ENCODE measurements around the gene OSBPL9. TPM values are rescaled to one million over a fixed set of nuclear protein-coding genes. Genes with fewer than 3 reads are reported as not detected.
A peak's percentile ranks its signal among the peaks of the same experiment; 100 is the strongest.

OSBPL9 gene
- total and polyA plus RNA-seq, 8 donors, result 30.7 to 51.0 (median 35.6) TPM

GRCh38 chr1:51760872-51761271 is 144.0 kb downstream of the OSBPL9 start:
- intact Hi-C loops (cut with DNase I), result loop anchor here in 2 of 3 donors (10.0 kb wide), 1 partner anchor 136 kb away; no protein-coding TSS in a partner anchor
- H3K36me3 ChIP-seq, result peaks cover 0 to 5% (median 0%) of the 10 kb centered on the region in 3 donors
- no peak for TF ChIP-seq CTCF (IDR thresholded peaks at IDR 0.05)
- H3K9me3 ChIP-seq, result no peaks in the 10 kb centered on the region
- no peak overlapping the region for H3K27ac ChIP-seq
- DNase-seq, result no peak
- ATAC-seq, result no peak
- no peak for FAIRE-seq
- no peaks in the 10 kb centered on the region for H3K27me3 ChIP-seq
- peaks cover 0 to 8% (median 2%) of the 10 kb centered on the region in 3 donors for H3K4me1 ChIP-seq
- 88 to 94% methylated on average over 3 of the region's 3 CpGs for WGBS, 2 donors
- H3K4me3 ChIP-seq, result no peak overlapping the region

DNA sequence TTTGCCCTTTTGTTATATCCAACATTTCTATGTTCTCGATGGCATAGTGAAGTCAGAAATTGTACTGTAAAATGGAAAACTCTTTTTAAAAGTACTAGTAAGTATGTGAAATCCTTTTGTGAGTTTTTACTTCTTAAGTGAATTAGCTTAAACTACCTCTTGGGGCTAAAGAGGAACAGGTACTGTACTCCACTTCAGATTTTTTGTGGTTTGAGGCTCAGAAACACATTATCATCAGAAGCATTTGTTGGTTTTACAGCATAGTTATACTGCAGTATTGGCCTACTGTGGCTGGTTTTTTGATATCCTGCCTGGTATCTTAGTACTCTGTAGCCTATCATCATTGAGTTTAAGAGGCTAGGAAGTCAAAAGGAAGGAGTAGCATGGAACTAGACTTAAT is 144.5 kb downstream of the OSBPL9 start:
- WGBS, 2 donors, result 94 to 96% methylated on average over 1 of the region's 1 CpG

GRCh38 chr1:51768971-51769588 is 152.2 kb downstream of the OSBPL9 start:
- ATAC-seq (peak; percentile 75 to 94 (median 90)), DNase-seq (peak in 1 of 6 donors; percentile 35), FAIRE-seq (peak; percentile 89)
- peaks cover 0 to 1% (median 0%) of the 10 kb centered on the region in 3 donors for H3K4me1 ChIP-seq
- no peak overlapping the region for H3K4me3 ChIP-seq
- H3K27me3 ChIP-seq, result no peaks in the 10 kb centered on the region
- H3K27ac ChIP-seq, result no peak overlapping the region
- intact Hi-C loops (cut with DNase I), result loop anchor here in 2 of 3 donors (10.0 kb wide), 1 partner anchor 144 kb away; no protein-coding TSS in a partner anchor
- H3K36me3 ChIP-seq, result peaks cover 0 to 34% (median 12%) of the 10 kb centered on the region in 3 donors
- TF ChIP-seq CTCF (IDR thresholded peaks at IDR 0.05), result peak; percentile 35 to 73 (median 66)
- WGBS, 2 donors, result 44 to 51% methylated on average over 6 of the region's 6 CpGs
- no peaks in the 10 kb centered on the region for H3K9me3 ChIP-seq

More for the DNA sequence above, 144.5 kb downstream of the OSBPL9 start:
- H3K36me3 ChIP-seq, result peaks cover 0 to 6% (median 2%) of the 10 kb centered on the region in 3 donors
- peaks cover 0 to 8% (median 2%) of the 10 kb centered on the region in 3 donors for H3K4me1 ChIP-seq
- no peak overlapping the region for H3K4me3 ChIP-seq
- ATAC-seq (no peak), DNase-seq (no peak), FAIRE-seq (no peak)
- H3K27ac ChIP-seq, result no peak overlapping the region
- H3K27me3 ChIP-seq, result no peaks in the 10 kb centered on the region
- TF ChIP-seq CTCF (IDR thresholded peaks at IDR 0.05), result no peak
- intact Hi-C loops (cut with DNase I), result loop anchor here in 2 of 3 donors (10.0 kb wide), 1 partner anchor 137 kb away; no protein-coding TSS in a partner anchor
- H3K9me3 ChIP-seq, result no peaks in the 10 kb centered on the region

- Histone ChIP-seq H3K4me1 (no peaks in the 10 kb centered on the region), H3K4me3 (no peak overlapping the region), H3K36me3 (peaks cover 0 to 33% (median 8%) of the 10 kb centered on the region in 3 donors), H3K27ac (no peak overlapping the region), H3K27me3 (no peaks in the 10 kb centered on the region), H3K9me3 (no peaks in the 10 kb centered on the region)
- DNase-seq, result no peak
- no peak for FAIRE-seq
- intact Hi-C loops (cut with DNase I), result no loop called here
- no peak for ATAC-seq
- TF ChIP-seq CTCF (IDR thresholded peaks at IDR 0.05), result no peak
Observed at GRCh38 chr1:51776408-51776807, 159.5 kb downstream of the OSBPL9 start.

DNA sequence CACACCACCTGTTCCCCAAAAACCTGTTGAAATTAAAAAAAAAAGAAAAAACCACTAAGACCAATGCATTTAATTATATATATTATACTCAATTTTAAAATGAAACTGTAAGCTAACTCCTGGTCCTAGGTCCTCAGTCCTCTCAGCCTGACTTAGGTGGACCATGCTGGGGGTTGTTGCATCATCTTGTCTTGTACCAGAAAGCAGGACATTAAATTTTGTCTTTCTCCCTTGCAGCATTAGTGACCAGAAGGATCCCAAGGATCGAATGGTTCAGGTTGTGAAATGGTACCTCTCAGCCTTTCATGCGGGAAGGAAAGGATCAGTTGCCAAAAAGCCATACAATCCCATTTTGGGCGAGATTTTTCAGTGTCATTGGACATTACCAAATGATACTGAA is 164.0 kb downstream of the OSBPL9 start:
- Histone ChIP-seq H3K27me3 (no peaks in the 10 kb centered on the region), H3K4me1 (no peaks in the 10 kb centered on the region), H3K9me3 (no peaks in the 10 kb centered on the region), H3K27ac (no peak overlapping the region), H3K4me3 (no peak overlapping the region), H3K36me3 (peaks cover 0 to 48% (median 10%) of the 10 kb centered on the region in 3 donors)
- whole genome bisulfite sequencing, 2 donors, result 92% methylated on average over 3 of the region's 3 CpGs
- intact Hi-C loops (cut with DNase I), result no loop called here
- TF ChIP-seq CTCF (IDR thresholded peaks at IDR 0.05), result no peak
- ATAC-seq (no peak), DNase-seq (no peak), FAIRE-seq (no peak)

All from pancreas (tissue), 10 donors.